Mesenchymal stem cell (in vitro differentiated cells and primary cell): Measurements from ENCODE around the gene ZNF473.
"Not testable (repeated sequence)": the region's sequence is repeated elsewhere in the genome, so short reads cannot be mapped to it uniquely, and the experiment has no call there.

ENCODE experiments used
- DNase-seq: peaks from one replicate; pipeline ENCODE4 v3.0.0-alpha.2; 2013
- H2AFZ ChIP-seq: one replicate; pipeline ENCODE4 v1.6.1; 2013; ENCODE audit warnings: low read depth, mild to moderate bottlenecking, control low read depth, inconsistent platforms, low read length, moderate library complexity
- H2AK5ac ChIP-seq: 2 replicates; pipeline ENCODE4 v1.6.1; 2013; ENCODE audit warnings: low read length, moderate library complexity, mild to moderate bottlenecking, inconsistent platforms; ENCODE audit not compliant: severe bottlenecking
- H2BK120ac ChIP-seq: one replicate; pipeline ENCODE4 v1.6.1; 2013; ENCODE audit warnings: low read depth, mild to moderate bottlenecking, inconsistent platforms, low read length, moderate library complexity
- H2BK12ac ChIP-seq, 2 experiments: one replicate each; pipeline ENCODE4 v1.6.1; 2013; ENCODE audit warnings: inconsistent platforms in 2 of 2, low read length in 2 of 2, mild to moderate bottlenecking in 2 of 2, moderate library complexity in 2 of 2, control low read depth in 1 of 2
- H2BK15ac ChIP-seq: one replicate; pipeline ENCODE4 v1.6.1; 2013; ENCODE audit warnings: mild to moderate bottlenecking, low read depth, inconsistent platforms; ENCODE audit not compliant: poor library complexity, severe bottlenecking
- H2BK5ac ChIP-seq: 2 replicates; pipeline ENCODE4 v1.6.1; 2013; ENCODE audit warnings: low read depth, mild to moderate bottlenecking, low read length, control low read depth, inconsistent platforms; ENCODE audit not compliant: poor library complexity, severe bottlenecking
- H3K14ac ChIP-seq, 2 experiments: one replicate each; pipeline ENCODE4 v1.6.1; 2013; ENCODE audit warnings: inconsistent platforms in 2 of 2, low read length in 2 of 2, control low read depth in 1 of 2, mild to moderate bottlenecking in 1 of 2, moderate library complexity in 1 of 2
- H3K18ac ChIP-seq, 2 experiments: one replicate each; pipeline ENCODE4 v1.6.1; 2013; ENCODE audit warnings: inconsistent platforms in 2 of 2, low read length in 2 of 2, control low read depth in 1 of 2, low read depth in 1 of 2, mild to moderate bottlenecking in 1 of 2
- H3K23ac ChIP-seq, 2 experiments: one replicate each; pipeline ENCODE4 v1.6.1; 2013; ENCODE audit warnings: inconsistent platforms in 2 of 2, low read length in 2 of 2, mild to moderate bottlenecking in 2 of 2, moderate library complexity in 2 of 2, control low read depth in 1 of 2
- H3K27ac ChIP-seq: 2 replicates; pipeline ENCODE4 v1.5.1; 2013; ENCODE audit warnings: mild to moderate bottlenecking, moderate library complexity, low read length, control low read depth, inconsistent platforms; ENCODE audit not compliant: poor library complexity, severe bottlenecking
- H3K27me3 ChIP-seq, 2 experiments: 2 replicates each; pipeline versions ENCODE4 v1.6.1 to v1.7.0; 2013; ENCODE audit warnings: low read length in 2 of 2, mild to moderate bottlenecking in 2 of 2, moderate library complexity in 2 of 2, control low read depth in 1 of 2, inconsistent platforms in 1 of 2; ENCODE audit not compliant: control insufficient read depth in 1 of 2, insufficient read depth in 1 of 2
- H3K36me3 ChIP-seq, 2 experiments: 2 replicates each; pipeline versions ENCODE4 v1.6.1 to v1.7.0; 2013; ENCODE audit warnings: low read length in 2 of 2, control low read depth in 1 of 2, inconsistent platforms in 1 of 2, low read depth in 1 of 2, mild to moderate bottlenecking in 1 of 2; ENCODE audit not compliant: insufficient read depth in 2 of 2, control insufficient read depth in 1 of 2
- H3K4ac ChIP-seq, 2 experiments: one replicate each; pipeline ENCODE4 v1.6.1; 2013; ENCODE audit warnings: inconsistent platforms in 2 of 2, low read length in 2 of 2, mild to moderate bottlenecking in 2 of 2, moderate library complexity in 2 of 2, control low read depth in 1 of 2, low read depth in 1 of 2
- H3K4me1 ChIP-seq: 2 replicates; pipeline ENCODE4 v1.6.1; 2013; ENCODE audit warnings: low read depth, low read length, control low read depth; ENCODE audit not compliant: control insufficient read depth, insufficient read depth
- H3K4me2 ChIP-seq: 2 replicates; pipeline ENCODE4 v1.6.1; 2013; ENCODE audit warnings: low read length, mild to moderate bottlenecking, inconsistent platforms; ENCODE audit not compliant: poor library complexity, severe bottlenecking
- H3K4me3 ChIP-seq, 2 experiments: 2 replicates each; pipeline versions ENCODE4 v1.5.1 to v1.7.0; 2013; ENCODE audit warnings: low read length in 2 of 2, mild to moderate bottlenecking in 2 of 2, control low read depth in 1 of 2, low read depth in 1 of 2; ENCODE audit not compliant: insufficient read depth in 1 of 2
- H3K79me1 ChIP-seq: replicated peaks from 2 replicates; pipeline ENCODE4 v1.6.1; 2013; ENCODE audit warnings: mild to moderate bottlenecking, control low read depth, low read length, inconsistent platforms; ENCODE audit not compliant: poor library complexity, severe bottlenecking
- H3K9ac ChIP-seq: 2 replicates; pipeline ENCODE4 v1.7.0; 2013; ENCODE audit warnings: mild to moderate bottlenecking, low read length, moderate library complexity
- H3K9me3 ChIP-seq: 2 replicates; pipeline ENCODE4 v1.7.0; 2013; ENCODE audit warnings: mild to moderate bottlenecking, low read length; ENCODE audit not compliant: control insufficient read depth
- H4K8ac ChIP-seq: one replicate; pipeline ENCODE4 v1.6.1; 2013; ENCODE audit warnings: inconsistent platforms, mild to moderate bottlenecking, low read length, moderate library complexity
- H4K91ac ChIP-seq: one replicate; pipeline ENCODE4 v1.6.1; 2013; ENCODE audit warnings: mild to moderate bottlenecking, low read length, inconsistent platforms
- WGBS: methylation state at CpG from one replicate; pipeline ENCODE4 v1.1.7; 2013; ENCODE audit warnings: mixed read lengths; 5-methylcytosine and 5-hydroxymethylcytosine counted together

Gene ZNF473

GRCh38 chr19:50084440-50084839 lies 58.6 kb downstream of the ZNF473 start:
- H3K27me3 ChIP-seq, H3K79me1 ChIP-seq, H4K91ac ChIP-seq, H3K4me1 ChIP-seq, H2BK120ac ChIP-seq, H3K4me3 ChIP-seq, H2BK5ac ChIP-seq, DNase-seq, H2BK15ac ChIP-seq, H2BK12ac ChIP-seq, H2AFZ ChIP-seq, H3K4me2 ChIP-seq, H3K14ac ChIP-seq, H3K27ac ChIP-seq, H3K23ac ChIP-seq, H3K18ac ChIP-seq, H3K36me3 ChIP-seq, H4K8ac ChIP-seq, H3K9me3 ChIP-seq, H3K4ac ChIP-seq, H3K9ac ChIP-seq, H2AK5ac ChIP-seq: not testable (repeated sequence)
- 62% methylated on average over 2 of the region's 2 CpGs for WGBS

GRCh38 chr19:50087153-50087552 lies 61.3 kb downstream of the ZNF473 start:
- 71% methylated on average over 1 of the region's 4 CpGs for WGBS
- not testable (repeated sequence) for H3K4ac ChIP-seq, H2BK120ac ChIP-seq

GRCh38 chr19:50090706-50091105 lies 64.9 kb downstream of the ZNF473 start:
- not testable (repeated sequence) for H4K91ac ChIP-seq, H2AK5ac ChIP-seq, H4K8ac ChIP-seq, H3K23ac ChIP-seq, H3K4ac ChIP-seq, H3K9me3 ChIP-seq, H3K79me1 ChIP-seq, H2BK15ac ChIP-seq, H2AFZ ChIP-seq, H3K4me3 ChIP-seq, H3K14ac ChIP-seq, H3K36me3 ChIP-seq, H3K4me1 ChIP-seq, H3K18ac ChIP-seq, H2BK12ac ChIP-seq, H3K27ac ChIP-seq, H2BK120ac ChIP-seq, H2BK5ac ChIP-seq, DNase-seq, H3K4me2 ChIP-seq, H3K27me3 ChIP-seq, H3K9ac ChIP-seq
- WGBS: 67% methylated on average over 6 of the region's 10 CpGs

More at GRCh38 chr19:50087153-50087552, 61.3 kb downstream of the ZNF473 start:
- not testable (repeated sequence) for H3K27ac ChIP-seq, H3K79me1 ChIP-seq, H2BK5ac ChIP-seq, H2AK5ac ChIP-seq, H3K9me3 ChIP-seq, H3K4me3 ChIP-seq, H4K91ac ChIP-seq, H3K14ac ChIP-seq, H3K27me3 ChIP-seq, H3K4me2 ChIP-seq, H3K36me3 ChIP-seq, DNase-seq, H3K4me1 ChIP-seq, H3K18ac ChIP-seq, H2BK15ac ChIP-seq, H2AFZ ChIP-seq, H3K23ac ChIP-seq, H4K8ac ChIP-seq, H2BK12ac ChIP-seq, H3K9ac ChIP-seq

DNA sequence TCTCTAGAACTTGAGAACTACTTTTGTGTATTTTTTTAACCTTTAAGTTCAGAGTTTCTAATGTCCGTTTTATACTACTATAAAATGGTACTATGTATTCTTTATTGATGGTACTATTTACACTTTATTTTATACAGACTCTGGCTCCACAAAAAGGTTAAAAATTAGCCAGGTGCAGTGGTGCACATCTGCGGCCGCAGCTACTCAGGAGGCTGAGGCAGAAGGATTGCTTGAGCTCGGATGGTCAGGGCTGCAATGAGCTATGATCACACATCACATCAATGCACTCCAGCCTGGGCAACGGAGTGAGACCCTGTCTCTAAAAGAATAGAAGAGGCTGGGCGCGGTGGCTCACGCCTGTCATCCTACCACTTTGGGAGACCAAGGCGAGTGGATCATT lies 66.0 kb downstream of the ZNF473 start:
- not testable (repeated sequence) for H3K14ac ChIP-seq, H3K79me1 ChIP-seq, H3K36me3 ChIP-seq, H2BK15ac ChIP-seq, H3K9me3 ChIP-seq, DNase-seq, H2BK12ac ChIP-seq, H2BK5ac ChIP-seq, H3K23ac ChIP-seq, H3K27me3 ChIP-seq, H3K4ac ChIP-seq, H2BK120ac ChIP-seq, H3K27ac ChIP-seq, H4K8ac ChIP-seq, H3K4me2 ChIP-seq, H3K18ac ChIP-seq, H3K4me1 ChIP-seq, H3K4me3 ChIP-seq, H2AK5ac ChIP-seq, H2AFZ ChIP-seq, H3K9ac ChIP-seq, H4K91ac ChIP-seq
- WGBS: 67% methylated on average over 2 of the region's 9 CpGs
